Prostate gland (tissue), 2 donors: ENCODE data around the gene SCAI.

Experiments
- POLR2AphosphoS5 ChIP-seq: sonication (generic); formaldehyde crosslinking; IDR thresholded peaks from one replicate; pipeline ENCODE4 v1.6.1; 2017; ENCODE audit warnings: antibody characterized with exemption
- TF ChIP-seq, protein P1 (sequence below), 4 experiments: fragments of 200-600 bp in 2 of 4; fragments of 450-650 bp in 2 of 4; sonication (generic) in 2 of 4; IDR thresholded peaks; 1 replicate in 3 of 4; 2 replicates in 1 of 4; pipeline ENCODE4 v1.5.1; 2016 to 2019; ENCODE audit warnings: antibody characterized with exemption in 4 of 4, mild to moderate bottlenecking in 2 of 4, moderate library complexity in 2 of 4

- TF ChIP-seq, protein P1, sequence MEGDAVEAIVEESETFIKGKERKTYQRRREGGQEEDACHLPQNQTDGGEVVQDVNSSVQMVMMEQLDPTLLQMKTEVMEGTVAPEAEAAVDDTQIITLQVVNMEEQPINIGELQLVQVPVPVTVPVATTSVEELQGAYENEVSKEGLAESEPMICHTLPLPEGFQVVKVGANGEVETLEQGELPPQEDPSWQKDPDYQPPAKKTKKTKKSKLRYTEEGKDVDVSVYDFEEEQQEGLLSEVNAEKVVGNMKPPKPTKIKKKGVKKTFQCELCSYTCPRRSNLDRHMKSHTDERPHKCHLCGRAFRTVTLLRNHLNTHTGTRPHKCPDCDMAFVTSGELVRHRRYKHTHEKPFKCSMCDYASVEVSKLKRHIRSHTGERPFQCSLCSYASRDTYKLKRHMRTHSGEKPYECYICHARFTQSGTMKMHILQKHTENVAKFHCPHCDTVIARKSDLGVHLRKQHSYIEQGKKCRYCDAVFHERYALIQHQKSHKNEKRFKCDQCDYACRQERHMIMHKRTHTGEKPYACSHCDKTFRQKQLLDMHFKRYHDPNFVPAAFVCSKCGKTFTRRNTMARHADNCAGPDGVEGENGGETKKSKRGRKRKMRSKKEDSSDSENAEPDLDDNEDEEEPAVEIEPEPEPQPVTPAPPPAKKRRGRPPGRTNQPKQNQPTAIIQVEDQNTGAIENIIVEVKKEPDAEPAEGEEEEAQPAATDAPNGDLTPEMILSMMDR (IDR thresholded peaks at IDR 0.05): no peak
- TF ChIP-seq POLR2AphosphoS5: no peak
Observed at GRCh38 chr9:125088752-125089151, 54.6 kb downstream of the SCAI start.
